Measurements from ENCODE around the gene PLCG1.

DNA sequence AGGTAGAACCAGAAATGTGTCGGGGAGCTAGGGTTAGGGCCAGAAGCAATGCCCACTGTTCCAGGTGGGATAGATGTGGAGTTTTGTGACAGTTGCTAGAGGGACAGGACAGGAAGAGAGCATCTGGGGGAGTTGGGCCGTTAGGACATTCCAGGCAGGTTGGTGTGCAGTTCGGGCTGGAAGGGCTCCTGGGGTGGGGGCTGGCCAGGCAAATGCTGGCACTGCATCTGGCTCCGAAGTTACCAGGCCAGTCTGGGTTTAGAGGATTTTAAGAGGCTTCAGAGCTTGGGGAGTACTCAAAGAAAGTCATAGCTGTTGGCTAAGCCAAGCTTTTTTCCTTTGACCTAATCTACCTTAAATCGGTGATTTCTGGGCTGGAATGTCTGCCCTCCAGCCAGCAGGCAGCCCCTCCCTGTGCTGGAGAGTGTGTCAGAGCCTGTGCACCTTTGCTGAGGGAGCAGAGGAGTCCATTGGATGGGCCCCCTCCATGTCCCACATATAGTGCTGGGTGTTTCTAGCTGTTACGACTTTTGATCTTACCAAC is 20.8 kb downstream of the PLCG1 start:
- TF ChIP-seq SMC3 (conservative IDR thresholded peaks at IDR 0.05; ENCODE audit: poor library complexity) (no peak), EZH2 (IDR thresholded peaks at IDR 0.05; ENCODE audit: borderline replicate concordance, insufficient read depth, low read length, poor library complexity, severe bottlenecking) (no peak)
- TF ChIP-seq, protein P1, sequence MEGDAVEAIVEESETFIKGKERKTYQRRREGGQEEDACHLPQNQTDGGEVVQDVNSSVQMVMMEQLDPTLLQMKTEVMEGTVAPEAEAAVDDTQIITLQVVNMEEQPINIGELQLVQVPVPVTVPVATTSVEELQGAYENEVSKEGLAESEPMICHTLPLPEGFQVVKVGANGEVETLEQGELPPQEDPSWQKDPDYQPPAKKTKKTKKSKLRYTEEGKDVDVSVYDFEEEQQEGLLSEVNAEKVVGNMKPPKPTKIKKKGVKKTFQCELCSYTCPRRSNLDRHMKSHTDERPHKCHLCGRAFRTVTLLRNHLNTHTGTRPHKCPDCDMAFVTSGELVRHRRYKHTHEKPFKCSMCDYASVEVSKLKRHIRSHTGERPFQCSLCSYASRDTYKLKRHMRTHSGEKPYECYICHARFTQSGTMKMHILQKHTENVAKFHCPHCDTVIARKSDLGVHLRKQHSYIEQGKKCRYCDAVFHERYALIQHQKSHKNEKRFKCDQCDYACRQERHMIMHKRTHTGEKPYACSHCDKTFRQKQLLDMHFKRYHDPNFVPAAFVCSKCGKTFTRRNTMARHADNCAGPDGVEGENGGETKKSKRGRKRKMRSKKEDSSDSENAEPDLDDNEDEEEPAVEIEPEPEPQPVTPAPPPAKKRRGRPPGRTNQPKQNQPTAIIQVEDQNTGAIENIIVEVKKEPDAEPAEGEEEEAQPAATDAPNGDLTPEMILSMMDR (IDR thresholded peaks at IDR 0.05; ENCODE audit: poor library complexity, severe bottlenecking): no peak

Data from neural cell (in vitro differentiated cells).